IMR-90 (cell line): ENCODE results near the gene PRRC2B. TPM values are rescaled to one million over a fixed set of nuclear protein-coding genes. Genes with fewer than 3 reads are reported as not detected.

Experiments
- ATAC-seq: fragments of 200-7000 bp; cut with Tn5 transposase; 2 replicates; pipeline ENCODE4 v1.9.1; 2020; ENCODE audit warnings: low read depth, mild to moderate bottlenecking, moderate library complexity
- BruUV-seq: library from RNA; stranded (reverse); fragments of 400-500 nt; replicated peaks from 2 replicates; lab custom pipeline; 2021; lab: Mats Ljungman, UMichigan
- CTCF ChIA-PET: fragments of 300-600 bp; formaldehyde crosslinking; extraction: SDS; loops from one replicate; lab custom pipeline; 2021; ENCODE audit warnings: antibody characterized with exemption; lab: Yijun Ruan, JAX
- POLR2A ChIA-PET: fragments of 300-600 bp; sonication (Branson Sonifier 250); formaldehyde crosslinking; loops from one replicate; lab custom pipeline; 2022; ENCODE audit warnings: antibody characterized with exemption; ENCODE audit not compliant: unreplicated experiment; lab: Charles Lee
- DNase-seq: peaks from one replicate; pipeline ENCODE4 v3.0.0; 2013
- H2AFZ ChIP-seq: replicated peaks from 2 replicates; pipeline ENCODE3; 2013; ENCODE audit warnings: low read length, mild to moderate bottlenecking; ENCODE audit not compliant: poor library complexity
- H2AK5ac ChIP-seq: 2 replicates; pipeline ENCODE4 v1.6.1; 2013; ENCODE audit warnings: low read depth, low read length, inconsistent platforms
- H2AK9ac ChIP-seq: replicated peaks from 2 replicates; pipeline ENCODE3; 2013; ENCODE audit warnings: mild to moderate bottlenecking, low read depth, low read length, moderate library complexity; ENCODE audit not compliant: poor library complexity
- H2BK120ac ChIP-seq: 2 replicates; pipeline ENCODE4 v1.6.1; 2013; ENCODE audit warnings: low read depth, low read length, inconsistent platforms
- H2BK15ac ChIP-seq: 3 replicates; pipeline ENCODE4 v1.6.1; 2013; ENCODE audit warnings: low read depth, low read length, inconsistent platforms
- H2BK20ac ChIP-seq: 2 replicates; pipeline ENCODE4 v1.6.1; 2013; ENCODE audit warnings: low read depth, mild to moderate bottlenecking, inconsistent platforms, low read length, moderate library complexity
- H2BK5ac ChIP-seq: 2 replicates; pipeline ENCODE4 v1.6.1; 2013; ENCODE audit warnings: mild to moderate bottlenecking, low read depth, low read length, inconsistent platforms; ENCODE audit not compliant: poor library complexity, severe bottlenecking
- H3K14ac ChIP-seq: replicated peaks from 2 replicates; pipeline ENCODE4 v1.6.1; 2013; ENCODE audit warnings: low read depth, low read length, inconsistent platforms
- H3K18ac ChIP-seq: 2 replicates; pipeline ENCODE4 v1.6.1; 2013; ENCODE audit warnings: low read depth, low read length, control low read depth
- H3K23ac ChIP-seq: 2 replicates; pipeline ENCODE4 v1.6.1; 2013; ENCODE audit warnings: low read depth, low read length, inconsistent platforms
- H3K27ac ChIP-seq: 2 replicates; pipeline ENCODE4 v1.5.1; 2013; ENCODE audit warnings: mild to moderate bottlenecking, control low read depth, low read length; ENCODE audit not compliant: insufficient read depth
- H3K27me3 ChIP-seq: 2 replicates; pipeline ENCODE4 v1.6.1; 2013; ENCODE audit warnings: low read length; ENCODE audit not compliant: control insufficient read depth, insufficient read depth
- H3K36me3 ChIP-seq: 2 replicates; pipeline ENCODE4 v1.6.1; 2013; ENCODE audit warnings: low read length, mixed read lengths; ENCODE audit not compliant: control insufficient read depth, insufficient read depth
- H3K4ac ChIP-seq: 2 replicates; pipeline ENCODE4 v1.6.1; 2013; ENCODE audit warnings: low read depth, low read length, inconsistent platforms
- H3K4me1 ChIP-seq: 2 replicates; pipeline ENCODE4 v1.6.1; 2013; ENCODE audit warnings: low read length, mixed read lengths; ENCODE audit not compliant: control insufficient read depth, insufficient read depth
- H3K4me2 ChIP-seq: 2 replicates; pipeline ENCODE4 v1.6.1; 2013; ENCODE audit warnings: low read depth, mild to moderate bottlenecking, control low read depth, low read length, moderate library complexity
- H3K4me3 ChIP-seq: 2 replicates; pipeline ENCODE4 v1.5.1; 2013; ENCODE audit warnings: low read depth, mild to moderate bottlenecking, control low read depth, low read length, moderate library complexity; ENCODE audit not compliant: insufficient read depth
- H3K56ac ChIP-seq: 2 replicates; pipeline ENCODE4 v1.6.1; 2013; ENCODE audit warnings: low read length, inconsistent platforms; ENCODE audit not compliant: insufficient read depth; ENCODE audit errors: extremely low read depth
- H3K79me1 ChIP-seq, 2 experiments: 2 replicates each; pipeline ENCODE4 v1.6.1; 2013; ENCODE audit warnings: low read length in 2 of 2, inconsistent platforms in 1 of 2, low read depth in 1 of 2
- H3K9ac ChIP-seq: 2 replicates; pipeline ENCODE4 v1.6.1; 2013; ENCODE audit warnings: low read depth, low read length, control low read depth
- H3K9me1 ChIP-seq: 2 replicates; pipeline ENCODE4 v1.6.1; 2013; ENCODE audit warnings: low read length, inconsistent platforms; ENCODE audit not compliant: insufficient read depth
- H3K9me3 ChIP-seq: 2 replicates; pipeline ENCODE4 v1.6.1; 2013; ENCODE audit warnings: low read length; ENCODE audit not compliant: control insufficient read depth, insufficient read depth
- H4K20me1 ChIP-seq: 2 replicates; pipeline ENCODE4 v1.6.1; 2013; ENCODE audit warnings: low read length, inconsistent platforms; ENCODE audit not compliant: insufficient read depth
- H4K5ac ChIP-seq: 2 replicates; pipeline ENCODE4 v1.6.1; 2013; ENCODE audit warnings: mild to moderate bottlenecking, low read depth, low read length, control low read depth
- H4K8ac ChIP-seq, 2 experiments: 2 replicates each; pipeline ENCODE4 v1.6.1; 2013; ENCODE audit warnings: low read depth in 2 of 2, low read length in 2 of 2, control low read depth in 1 of 2, inconsistent platforms in 1 of 2
- H4K91ac ChIP-seq: 2 replicates; pipeline ENCODE4 v1.6.1; 2013; ENCODE audit warnings: low read depth, low read length, inconsistent platforms; ENCODE audit not compliant: insufficient read depth
- CEBPB ChIP-seq: IDR thresholded peaks from 2 replicates; pipeline ENCODE4 v1.6.1; 2012; ENCODE audit warnings: low read depth, low read length, improper control_type of control experiment
- CTCF ChIP-seq: conservative IDR thresholded peaks from 2 replicates; pipeline ENCODE4 v1.5.1; 2012; ENCODE audit warnings: mild to moderate bottlenecking, low read depth, low read length, improper control_type of control experiment
- MXI1 ChIP-seq: IDR thresholded peaks from 2 replicates; pipeline ENCODE4 v1.6.1; 2012; ENCODE audit warnings: low read depth, mild to moderate bottlenecking, low read length, moderate library complexity, borderline replicate concordance
- RAD21 ChIP-seq: IDR thresholded peaks from 2 replicates; pipeline ENCODE4 v1.6.1; 2012; ENCODE audit warnings: low read length, improper control_type of control experiment
- SMC3 ChIP-seq: fragments of 150-350 bp; IDR thresholded peaks from 2 replicates; pipeline ENCODE4 v1.6.1; 2016; ENCODE audit warnings: low read depth, mild to moderate bottlenecking, antibody characterized with exemption, low read length, moderate library complexity
- WGBS, 2 experiments: methylation state at CpG; one replicate each; pipeline versions ENCODE4 v1.1.5 to v1.1.7; 2013; ENCODE audit warnings: missing lambda C conversion rate in 2 of 2; ENCODE audit not compliant: insufficient read length in 1 of 2; ENCODE audit errors: extremely low coverage in 2 of 2; 5-methylcytosine and 5-hydroxymethylcytosine counted together
- dilution Hi-C: fragments of 300-500 bp; cut with HindIII; formaldehyde crosslinking; loops from one replicate; pipeline ENCODE4 v1.14.3; 2018; ENCODE audit warnings: low sequenced_read_pairs; ENCODE audit not compliant: unreplicated experiment
- in situ Hi-C: fragments of 300-500 bp; cut with MboI; formaldehyde crosslinking; loops from 3 replicates; pipeline ENCODE4 v1.14.3; 2019; ENCODE audit warnings: low sequenced_read_pairs, inconsistent platforms, mixed read lengths
- intact Hi-C: fragments of 100-400 bp; cut with micrococcal nuclease; formaldehyde crosslinking; loops from 2 replicates; pipeline ENCODE4 v1.10.0; 2022
- polyA plus RNA-seq, 3 experiments: library from polyadenylated mRNA; depleted of rRNA; stranded (reverse); fragments of >200 nt; gene quantifications; 2 replicates each; pipeline ENCODE4 v1.2.3, GENCODE V29; 2012; ENCODE audit warnings: low replicate concordance in 1 of 3
- total RNA-seq: library from RNA; depleted of rRNA; stranded (reverse); fragments of >200 nt; gene quantifications from 2 replicates; pipeline ENCODE4 v1.2.3, GENCODE V29; 2012

PRRC2B gene
- total and polyA plus RNA-seq, 2 of the 4 experiments (the other 2 are of a cell fraction), result 19.4 to 39.1 TPM

GRCh38 chr9:131407717-131408195 is 13.9 kb downstream of the PRRC2B start:
- no TSS peak for BruUV-seq
- POLR2A ChIA-PET, result no interaction called here
- H3K79me1 ChIP-seq, result peaks cover 0 to 75% of the 10 kb centered on the region in 2 experiments; a peak in 2 of 4 replicates
- in situ Hi-C loops (no loop called here), dilution Hi-C loops (no loop called here), intact Hi-C loops (no loop called here)
- no peak overlapping the region for H4K91ac ChIP-seq
- no peak overlapping the region for H2BK5ac ChIP-seq
- H3K36me3 ChIP-seq, result no peaks in the 10 kb centered on the region
- H2BK20ac ChIP-seq, result no peak overlapping the region
- 0 out of 2 replicates have a peak overlapping the region, but pooled peaks have one; percentile 28 for H3K4ac ChIP-seq
- no peak overlapping the region for H2AK9ac ChIP-seq
- H3K23ac ChIP-seq, result peak overlapping the region; percentile 14; the same call in 1 of the 2 replicates
- H2AFZ ChIP-seq, result no peak overlapping the region
- H3K4me2 ChIP-seq, result peak overlapping the region; percentile 78
- ATAC-seq, result peak; percentile 7; the same call in 1 of the 2 replicates
- 32% methylated on average over 5 of the region's 13 CpGs; no CpG with 5 or more reads in 1 of the 2 experiments for WGBS, 2 experiments
- no peak overlapping the region for H2BK15ac ChIP-seq
- no peak overlapping the region for H4K8ac ChIP-seq
- H3K56ac ChIP-seq, result no peak overlapping the region
- peak overlapping the region; percentile 27; the same call in 1 of the 2 replicates for H3K27ac ChIP-seq
- TF ChIP-seq MXI1 (no peak), RAD21 (peak; percentile 51), CEBPB (no peak), CTCF (peak; percentile 40), SMC3 (0 out of 2 replicates have a peak, but pooled peaks have one; percentile 7)
- H3K9me1 ChIP-seq, result peaks cover 54% of the 10 kb centered on the region
- no peaks in the 10 kb centered on the region for H3K27me3 ChIP-seq
- H3K9ac ChIP-seq, result peak overlapping the region; percentile 18; the same call in 1 of the 2 replicates
- H3K9me3 ChIP-seq, result no peaks in the 10 kb centered on the region
- H2AK5ac ChIP-seq, result no peak overlapping the region
- H3K4me3 ChIP-seq, result no peak overlapping the region
- CTCF ChIA-PET, result no interaction called here
- H4K5ac ChIP-seq, result no peak overlapping the region
- peak overlapping the region; percentile 80; the same call in 1 of the 2 replicates for H3K14ac ChIP-seq
- peaks cover 98% of the 10 kb centered on the region for H4K20me1 ChIP-seq
- DNase-seq, result no peak
- peaks cover 45% of the 10 kb centered on the region for H3K4me1 ChIP-seq
- H3K18ac ChIP-seq, result 0 out of 2 replicates have a peak overlapping the region, but pooled peaks have one; percentile 20
- H2BK120ac ChIP-seq, result no peak overlapping the region
